Measurements from ENCODE around the gene TOP2A.

GRCh38 chr17:40354221-40355122 is 63.2 kb downstream of the TOP2A start:
- TF ChIP-seq, protein P1, sequence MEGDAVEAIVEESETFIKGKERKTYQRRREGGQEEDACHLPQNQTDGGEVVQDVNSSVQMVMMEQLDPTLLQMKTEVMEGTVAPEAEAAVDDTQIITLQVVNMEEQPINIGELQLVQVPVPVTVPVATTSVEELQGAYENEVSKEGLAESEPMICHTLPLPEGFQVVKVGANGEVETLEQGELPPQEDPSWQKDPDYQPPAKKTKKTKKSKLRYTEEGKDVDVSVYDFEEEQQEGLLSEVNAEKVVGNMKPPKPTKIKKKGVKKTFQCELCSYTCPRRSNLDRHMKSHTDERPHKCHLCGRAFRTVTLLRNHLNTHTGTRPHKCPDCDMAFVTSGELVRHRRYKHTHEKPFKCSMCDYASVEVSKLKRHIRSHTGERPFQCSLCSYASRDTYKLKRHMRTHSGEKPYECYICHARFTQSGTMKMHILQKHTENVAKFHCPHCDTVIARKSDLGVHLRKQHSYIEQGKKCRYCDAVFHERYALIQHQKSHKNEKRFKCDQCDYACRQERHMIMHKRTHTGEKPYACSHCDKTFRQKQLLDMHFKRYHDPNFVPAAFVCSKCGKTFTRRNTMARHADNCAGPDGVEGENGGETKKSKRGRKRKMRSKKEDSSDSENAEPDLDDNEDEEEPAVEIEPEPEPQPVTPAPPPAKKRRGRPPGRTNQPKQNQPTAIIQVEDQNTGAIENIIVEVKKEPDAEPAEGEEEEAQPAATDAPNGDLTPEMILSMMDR (IDR thresholded peaks at IDR 0.05) = no peak
- TF ChIP-seq POLR2A (IDR thresholded peaks at IDR 0.05) = no peak
